AML-193 (cell line): ENCODE data around the gene CAVIN3.

ENCODE experiments used
- DNase-seq, 2 experiments: peaks; one replicate each; lab custom pipeline; 2025; lab: John Stamatoyannopoulos, UW

CAVIN3 gene, protein sequence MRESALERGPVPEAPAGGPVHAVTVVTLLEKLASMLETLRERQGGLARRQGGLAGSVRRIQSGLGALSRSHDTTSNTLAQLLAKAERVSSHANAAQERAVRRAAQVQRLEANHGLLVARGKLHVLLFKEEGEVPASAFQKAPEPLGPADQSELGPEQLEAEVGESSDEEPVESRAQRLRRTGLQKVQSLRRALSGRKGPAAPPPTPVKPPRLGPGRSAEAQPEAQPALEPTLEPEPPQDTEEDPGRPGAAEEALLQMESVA

GRCh38 chr11:6320411-6321155, at the start of gene CAVIN3:
CAVIN3 (minus strand) TSS chr11:6320501; CDS start chr11:6320476, 25 bp downstream.
- DNase-seq = no peak

DNA sequence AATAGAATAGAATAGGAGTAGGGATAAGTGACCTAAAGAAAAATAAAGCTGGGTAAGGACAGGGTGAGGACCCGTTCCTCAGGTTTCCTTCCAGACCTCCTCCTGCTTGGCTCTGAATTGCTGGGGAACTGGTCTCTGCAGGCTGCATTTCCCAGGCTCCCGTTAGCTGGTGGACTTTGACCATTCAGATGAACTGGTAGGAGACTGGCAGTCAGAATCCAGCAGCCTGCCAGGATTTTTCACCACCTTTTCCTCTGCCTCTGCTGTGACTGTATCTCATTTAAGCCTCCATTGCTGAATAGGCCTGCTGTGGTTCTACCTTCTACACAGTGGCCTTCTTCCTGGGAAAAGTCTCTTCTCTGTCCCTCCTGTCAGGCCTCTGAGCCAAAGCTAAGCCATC, 45.4 kb upstream of the CAVIN3 start:
- DNase-seq = no peak

- DNase-seq = peak; percentile 11 to 36
Measured at GRCh38 chr11:6362873-6363678, 42.8 kb upstream of the CAVIN3 start.

- DNase-seq = no peak
Measured at GRCh38 chr11:6362185-6362872, 42.0 kb upstream of the CAVIN3 start.

GRCh38 chr11:6360183-6360582, 39.9 kb upstream of the CAVIN3 start:
- no peak for DNase-seq

GRCh38 chr11:6357222-6357621, 36.9 kb upstream of the CAVIN3 start:
- no peak for DNase-seq

GRCh38 chr11:6356503-6357055, 36.3 kb upstream of the CAVIN3 start:
- DNase-seq = no peak

GRCh38 chr11:6354651-6355485, 34.6 kb upstream of the CAVIN3 start:
- DNase-seq = no peak

GRCh38 chr11:6353367-6353987, 33.2 kb upstream of the CAVIN3 start:
- DNase-seq = peak; percentile 8 to 10

- DNase-seq = no peak
Measured at GRCh38 chr11:6351782-6352382, 31.6 kb upstream of the CAVIN3 start.

DNA sequence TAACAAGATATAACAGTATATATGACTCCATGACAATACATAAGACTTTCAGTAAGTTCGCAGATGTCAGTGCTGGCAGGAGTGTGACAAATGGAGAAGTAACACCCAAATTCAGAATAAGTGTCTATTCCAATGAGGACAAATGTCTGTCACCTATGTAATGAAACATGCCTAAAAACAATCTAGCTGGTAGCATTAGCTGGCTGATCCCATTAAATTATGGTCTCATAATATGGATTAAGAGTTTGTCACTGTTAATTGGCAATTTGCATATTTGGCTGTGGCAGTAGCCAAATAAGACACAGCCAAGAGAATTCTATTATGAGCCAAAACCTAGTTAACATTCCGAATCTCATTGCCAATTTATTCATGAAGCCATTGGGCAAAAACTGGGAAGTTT, 30.2 kb upstream of the CAVIN3 start:
- DNase-seq = no peak

GRCh38 chr11:6350043-6350442, 29.7 kb upstream of the CAVIN3 start:
- DNase-seq = no peak

GRCh38 chr11:6345366-6345765, 25.1 kb upstream of the CAVIN3 start:
- no peak for DNase-seq

GRCh38 chr11:6336293-6336692, 16.0 kb upstream of the CAVIN3 start:
- DNase-seq = no peak

- no peak for DNase-seq
Measured at GRCh38 chr11:6334806-6335205, 14.5 kb upstream of the CAVIN3 start.

- no peak for DNase-seq
Measured at GRCh38 chr11:6333095-6333494, 12.8 kb upstream of the CAVIN3 start.

DNA sequence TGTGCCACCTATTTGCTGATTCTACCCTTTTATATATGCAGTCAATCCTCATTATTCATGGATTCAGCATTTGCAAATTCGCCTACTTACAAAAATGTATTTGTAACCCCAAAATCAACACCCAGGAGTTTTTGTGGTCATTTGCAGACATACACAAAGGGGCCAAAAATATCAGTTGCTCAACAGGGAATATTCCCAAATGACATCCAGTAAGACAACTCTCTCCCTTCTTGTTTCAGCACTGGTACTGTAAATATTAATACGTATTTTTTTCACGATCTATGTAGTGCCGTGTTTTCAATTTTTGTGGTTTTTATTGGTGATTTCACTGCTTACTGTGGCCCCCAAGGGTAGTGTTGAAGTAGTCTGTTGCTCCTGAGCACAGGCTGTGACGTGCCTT, 11.8 kb upstream of the CAVIN3 start:
- no peak for DNase-seq

GRCh38 chr11:6328321-6328720, 8.0 kb upstream of the CAVIN3 start:
- no peak for DNase-seq

DNA sequence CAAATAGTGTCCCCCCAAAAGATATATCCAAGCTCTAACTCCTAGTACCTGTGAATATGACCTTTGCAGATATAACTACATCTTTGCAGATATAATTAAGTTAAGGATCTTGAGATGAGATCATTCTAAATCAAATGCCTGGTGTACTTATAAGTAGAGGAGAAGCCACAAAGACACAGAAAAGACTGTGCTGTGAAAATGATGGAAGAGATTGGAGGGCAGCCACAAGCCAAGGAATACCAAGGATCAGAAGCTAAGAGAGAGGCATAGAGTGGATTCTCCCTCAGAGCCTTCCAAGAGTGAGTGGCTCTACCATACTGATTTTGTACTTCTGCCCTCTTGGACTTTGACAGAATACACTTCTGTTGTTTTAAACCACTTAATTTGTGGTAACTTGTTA, 7.5 kb upstream of the CAVIN3 start:
- DNase-seq = no peak

- DNase-seq = no peak
Measured at GRCh38 chr11:6326985-6327384, 6.7 kb upstream of the CAVIN3 start.
